NCI-H446 (cell line): ENCODE measurements around the gene ZNF653.
"Not testable (repeated sequence)": the region's sequence is repeated elsewhere in the genome, so short reads cannot be mapped to it uniquely, and the experiment has no call there.

Experiments
- DNase-seq, 2 experiments: peaks; one replicate each; lab custom pipeline; 2025; lab: John Stamatoyannopoulos, UW

ZNF653 gene

GRCh38 chr19:11456659-11457058 lies 49.0 kb downstream of the ZNF653 start:
- DNase-seq: no peak

GRCh38 chr19:11455233-11455554 lies 50.4 kb downstream of the ZNF653 start:
- not testable (repeated sequence) for DNase-seq

GRCh38 chr19:11453468-11454341 lies 51.9 kb downstream of the ZNF653 start:
- no peak for DNase-seq

GRCh38 chr19:11452620-11453310 lies 52.9 kb downstream of the ZNF653 start:
- DNase-seq: no peak

GRCh38 chr19:11451871-11452619 lies 53.6 kb downstream of the ZNF653 start:
- DNase-seq: no peak

- DNase-seq: no peak
These were observed 54.2 kb downstream of the ZNF653 start for GRCh38 chr19:11451327-11451870.

GRCh38 chr19:11450570-11451326 lies 54.9 kb downstream of the ZNF653 start:
- no peak for DNase-seq

GRCh38 chr19:11448923-11449554 lies 56.6 kb downstream of the ZNF653 start:
- DNase-seq: no peak

GRCh38 chr19:11448410-11448809 lies 57.2 kb downstream of the ZNF653 start:
- no peak for DNase-seq

- DNase-seq: no peak
These were observed 58.0 kb downstream of the ZNF653 start for GRCh38 chr19:11447347-11448262.

GRCh38 chr19:11446652-11447301 lies 58.9 kb downstream of the ZNF653 start:
- peak; percentile 34 to 46 for DNase-seq

GRCh38 chr19:11446271-11446651 lies 59.4 kb downstream of the ZNF653 start:
- DNase-seq: no peak

- no peak for DNase-seq
These were observed 60.5 kb downstream of the ZNF653 start for GRCh38 chr19:11445141-11445540.

GRCh38 chr19:11444059-11444458 lies 61.6 kb downstream of the ZNF653 start:
- no peak for DNase-seq

- DNase-seq: no peak
These were observed 67.7 kb downstream of the ZNF653 start for GRCh38 chr19:11437955-11438354.

- no peak for DNase-seq
These were observed 69.8 kb downstream of the ZNF653 start for GRCh38 chr19:11435833-11436313.

GRCh38 chr19:11435057-11435832 lies 70.4 kb downstream of the ZNF653 start, which contains the start of the genes ODAD3 and PRKCSH:
ODAD3 (minus strand) TSS chr19:11435121; CDS start chr19:11435016, 105 bp downstream.
PRKCSH (plus strand) TSS chr19:11435635; CDS start chr19:11436118, 483 bp downstream.
- DNase-seq: peak; percentile 99 to 100

- DNase-seq: no peak
These were observed 71.0 kb downstream of the ZNF653 start for GRCh38 chr19:11434703-11435056.
